AG09309 (cell line): ENCODE measurements around the gene DNAJC13.
"Not testable (repeated sequence)": the region's sequence is repeated elsewhere in the genome, so short reads cannot be mapped to it uniquely, and the experiment has no call there.

ENCODE experiments used
- DNase-seq: peaks from one replicate; pipeline ENCODE4 v3.0.0-alpha.2; 2010; ENCODE audit warnings: low read depth
- H3K4me3 ChIP-seq: 2 replicates; pipeline ENCODE4 v1.5.1; 2011; ENCODE audit warnings: mild to moderate bottlenecking, low read depth, low read length, moderate library complexity; ENCODE audit not compliant: control insufficient read depth
- CTCF ChIP-seq: IDR thresholded peaks from 2 replicates; pipeline ENCODE4 v1.5.1; 2011; ENCODE audit warnings: mild to moderate bottlenecking, low read depth, low read length, inconsistent platforms; ENCODE audit not compliant: insufficient read depth, control insufficient read depth; ENCODE audit errors: missing control alignments

Gene DNAJC13

DNA sequence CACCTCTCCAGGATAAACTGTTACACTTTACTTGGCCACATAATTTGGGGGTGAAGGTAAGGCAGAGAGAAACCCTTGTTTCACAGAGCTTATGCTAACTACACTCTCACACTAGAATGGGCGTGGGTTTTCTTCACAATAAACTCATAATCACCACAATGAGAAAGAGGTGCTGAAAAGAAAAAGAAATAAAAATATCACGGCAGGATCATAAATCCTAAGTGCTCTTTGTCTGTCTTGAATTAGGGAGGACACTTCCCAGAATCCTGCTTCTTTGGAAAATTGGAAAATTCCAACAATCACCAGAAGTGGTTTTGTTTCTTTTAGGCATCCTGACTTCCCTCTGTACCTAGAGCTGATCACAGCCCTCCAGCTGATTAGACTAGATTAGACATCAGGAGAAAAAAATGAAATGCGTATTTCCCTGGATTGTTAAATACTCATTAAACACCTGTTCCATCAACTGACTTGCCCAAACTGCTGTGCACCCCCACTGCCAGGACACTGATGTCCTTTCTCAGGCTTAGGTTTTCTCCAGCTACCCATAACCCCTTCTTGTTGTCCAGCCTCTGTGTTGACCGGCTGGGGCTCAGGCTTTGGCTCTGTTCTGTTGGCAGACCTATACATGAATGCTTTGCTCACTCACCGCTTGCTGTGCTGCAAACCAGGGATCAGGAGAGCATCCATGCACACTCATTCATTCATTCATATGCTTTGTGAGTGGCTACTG, 138.2 kb downstream of the DNAJC13 start:
- no peak overlapping the region for H3K4me3 ChIP-seq
- TF ChIP-seq CTCF, result no peak
- no peak for DNase-seq

DNA sequence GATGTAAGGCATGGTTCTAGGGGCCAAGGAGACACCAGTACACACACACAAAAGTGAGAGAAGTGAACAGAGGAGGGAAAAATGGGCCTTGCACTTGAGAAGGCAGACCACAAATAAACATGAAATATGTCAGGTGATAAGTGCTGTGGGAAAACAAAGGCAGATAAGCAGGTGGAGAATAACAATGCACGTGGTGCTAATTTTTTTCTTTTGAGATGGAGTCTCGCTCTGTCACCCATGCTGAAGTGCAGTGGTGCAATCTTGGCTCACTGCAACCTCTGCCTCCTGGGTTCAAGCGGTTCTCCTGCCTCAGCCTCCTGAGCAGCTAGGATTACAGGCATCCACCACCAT, 138.7 kb downstream of the DNAJC13 start:
- H3K4me3 ChIP-seq, DNase-seq: not testable (repeated sequence)

DNA sequence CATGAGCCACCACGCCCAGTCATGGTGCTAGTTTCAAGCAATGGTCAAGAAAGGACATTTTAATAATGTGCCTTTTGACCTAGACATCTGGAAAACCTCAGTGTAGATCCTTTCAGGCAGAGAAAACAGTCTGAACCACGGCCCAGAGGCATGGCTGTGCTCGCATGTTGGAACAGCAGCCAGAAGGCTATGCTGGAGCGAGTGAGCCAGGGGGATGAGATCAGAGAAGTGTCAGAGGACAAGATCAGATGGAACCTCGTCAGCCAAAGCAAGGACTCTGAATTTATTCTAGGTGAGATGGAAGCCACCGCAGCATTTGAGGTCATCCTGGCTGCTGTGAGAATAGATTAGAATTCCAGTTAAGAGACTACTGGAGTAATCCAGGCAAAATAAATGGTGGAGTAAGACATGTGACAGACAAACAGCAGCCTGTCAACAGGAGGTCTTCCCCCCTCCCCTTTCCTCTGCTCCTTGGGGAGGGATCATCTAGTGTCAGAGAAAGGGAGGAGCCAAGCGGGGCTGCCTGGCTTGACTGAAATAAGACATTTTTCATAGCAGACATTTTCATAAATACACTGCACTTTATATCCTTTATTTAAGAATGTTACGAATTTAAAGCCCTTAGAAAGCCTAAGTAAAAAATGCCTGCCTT, 139.3 kb downstream of the DNAJC13 start:
- no peak for TF ChIP-seq CTCF

GRCh38 chr3:132561003-132561402, 143.7 kb downstream of the DNAJC13 start:
- H3K4me3 ChIP-seq, result no peak overlapping the region
- no peak for DNase-seq
- no peak for TF ChIP-seq CTCF

More for the DNA sequence above, 139.3 kb downstream of the DNAJC13 start:
- no peak overlapping the region for H3K4me3 ChIP-seq
- no peak for DNase-seq

DNA sequence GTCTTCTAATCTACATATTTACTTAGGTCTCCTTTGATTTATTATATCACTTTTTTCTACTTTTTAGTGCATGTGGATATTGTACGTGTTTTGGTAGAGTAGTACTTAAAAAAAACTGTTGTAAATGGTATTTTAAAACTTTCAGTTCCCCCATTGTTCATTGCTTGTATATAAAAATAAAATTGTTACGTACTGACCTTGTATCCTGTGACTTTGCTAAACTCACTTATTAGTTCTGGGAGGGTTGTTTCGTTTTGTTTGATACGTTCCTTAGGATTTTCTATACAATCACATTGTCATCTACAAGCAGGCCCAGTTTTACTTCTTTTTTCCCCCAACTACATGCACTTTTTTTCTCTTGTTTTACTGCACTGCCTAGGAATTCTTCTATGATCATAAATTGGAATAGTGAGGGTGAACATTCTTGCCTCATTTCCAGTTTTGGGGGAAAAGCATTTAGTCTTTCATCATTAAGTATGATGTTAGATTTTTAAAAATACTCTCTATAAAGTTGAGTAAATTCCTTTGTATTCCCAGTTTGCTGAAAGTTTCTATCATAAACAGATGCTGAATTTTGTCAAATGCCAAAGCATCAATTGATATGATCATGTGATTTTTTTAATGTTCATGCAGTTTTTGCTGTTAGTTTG, 146.2 kb downstream of the DNAJC13 start:
- H3K4me3 ChIP-seq, result no peak overlapping the region
- no peak for TF ChIP-seq CTCF
- no peak for DNase-seq

GRCh38 chr3:132564070-132564465, 146.8 kb downstream of the DNAJC13 start:
- TF ChIP-seq CTCF, result no peak
- H3K4me3 ChIP-seq, result no peak overlapping the region
- DNase-seq, result no peak

- TF ChIP-seq CTCF, result no peak
- no peak overlapping the region for H3K4me3 ChIP-seq
These were observed 151.1 kb downstream of the DNAJC13 start for GRCh38 chr3:132568422-132568821.

More at GRCh38 chr3:132568422-132568821, 151.1 kb downstream of the DNAJC13 start:
- no peak for DNase-seq
